Right lobe of liver (tissue), 4 donors: Measurements from ENCODE around the gene TMIGD1.

Source experiments
- CTCF ChIP-seq, 4 donors: fragments of 200-600 bp in 3 of 4; fragments of 450-650 bp in 1 of 4; IDR thresholded peaks; one replicate each; pipeline versions ENCODE4 v1.5.1 to v1.8.0; 2016 to 2022; ENCODE audit warnings: antibody characterized with exemption in 4 of 4, mild to moderate bottlenecking in 2 of 4
- POLR2A ChIP-seq: fragments of 450-650 bp; IDR thresholded peaks from one replicate; pipeline ENCODE4 v1.6.1; 2017; ENCODE audit warnings: antibody characterized with exemption, mild to moderate bottlenecking
- donor health status: DM: no; HTN: no; CAD: no.
- donor health status: DM: no; HTN: no; CAD: no.
- donor health status: DM: no; HTN: yes; CAD: no.

- TF ChIP-seq POLR2A (no peak), CTCF (IDR thresholded peaks at IDR 0.05) (no peak)
These were observed 11.2 kb upstream of the TMIGD1 start for GRCh38 chr17:30345089-30345433.
